GM12801 (cell line): ENCODE data around the gene CDKN2C.

Source experiments
- TF ChIP-seq, protein P1 (sequence below): IDR thresholded peaks from one replicate; pipeline ENCODE4 v1.5.1; 2011; ENCODE audit warnings: control low read depth; ENCODE audit not compliant: insufficient read length; ENCODE audit errors: extremely low read depth

CDKN2C gene

DNA sequence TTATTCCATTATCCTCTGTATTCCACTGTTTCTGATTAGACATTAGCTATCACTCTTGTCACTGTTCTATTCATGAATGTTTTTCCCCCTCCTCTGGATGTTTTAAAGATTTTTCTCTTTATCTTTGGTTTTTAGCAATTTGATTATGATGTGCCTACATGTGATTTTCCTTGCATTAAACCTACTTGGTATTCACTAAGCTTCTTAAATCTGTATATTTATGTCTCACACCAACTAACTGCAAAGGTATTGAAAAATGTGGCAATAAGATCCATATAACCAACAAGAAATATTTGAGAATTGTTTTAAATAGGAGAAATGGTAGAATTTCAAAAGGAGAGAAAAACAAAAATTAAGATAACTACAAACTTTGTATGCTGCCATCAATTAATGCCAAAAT lies 35.2 kb upstream of the CDKN2C start:
- TF ChIP-seq, protein P1, sequence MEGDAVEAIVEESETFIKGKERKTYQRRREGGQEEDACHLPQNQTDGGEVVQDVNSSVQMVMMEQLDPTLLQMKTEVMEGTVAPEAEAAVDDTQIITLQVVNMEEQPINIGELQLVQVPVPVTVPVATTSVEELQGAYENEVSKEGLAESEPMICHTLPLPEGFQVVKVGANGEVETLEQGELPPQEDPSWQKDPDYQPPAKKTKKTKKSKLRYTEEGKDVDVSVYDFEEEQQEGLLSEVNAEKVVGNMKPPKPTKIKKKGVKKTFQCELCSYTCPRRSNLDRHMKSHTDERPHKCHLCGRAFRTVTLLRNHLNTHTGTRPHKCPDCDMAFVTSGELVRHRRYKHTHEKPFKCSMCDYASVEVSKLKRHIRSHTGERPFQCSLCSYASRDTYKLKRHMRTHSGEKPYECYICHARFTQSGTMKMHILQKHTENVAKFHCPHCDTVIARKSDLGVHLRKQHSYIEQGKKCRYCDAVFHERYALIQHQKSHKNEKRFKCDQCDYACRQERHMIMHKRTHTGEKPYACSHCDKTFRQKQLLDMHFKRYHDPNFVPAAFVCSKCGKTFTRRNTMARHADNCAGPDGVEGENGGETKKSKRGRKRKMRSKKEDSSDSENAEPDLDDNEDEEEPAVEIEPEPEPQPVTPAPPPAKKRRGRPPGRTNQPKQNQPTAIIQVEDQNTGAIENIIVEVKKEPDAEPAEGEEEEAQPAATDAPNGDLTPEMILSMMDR = no peak

DNA sequence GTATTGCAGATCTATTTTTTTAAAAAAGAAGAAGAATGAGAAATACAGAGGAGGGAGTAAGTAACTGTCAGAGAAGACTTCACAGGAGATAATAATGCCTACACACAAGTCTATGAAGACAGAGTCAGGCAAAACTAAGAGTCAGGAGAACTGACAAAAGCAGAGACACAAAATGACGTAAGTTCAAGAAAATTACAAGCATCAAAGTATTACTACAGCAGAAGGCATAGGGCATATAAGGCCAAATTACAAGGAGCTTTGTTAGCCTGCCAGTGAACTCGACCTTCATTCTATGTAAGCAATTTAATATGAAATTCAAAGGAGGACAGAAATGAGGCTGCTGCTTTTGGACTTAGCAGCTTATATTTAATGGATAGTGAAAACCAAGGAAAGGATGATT lies 33.7 kb upstream of the CDKN2C start:
- TF ChIP-seq, protein P1 = no peak

DNA sequence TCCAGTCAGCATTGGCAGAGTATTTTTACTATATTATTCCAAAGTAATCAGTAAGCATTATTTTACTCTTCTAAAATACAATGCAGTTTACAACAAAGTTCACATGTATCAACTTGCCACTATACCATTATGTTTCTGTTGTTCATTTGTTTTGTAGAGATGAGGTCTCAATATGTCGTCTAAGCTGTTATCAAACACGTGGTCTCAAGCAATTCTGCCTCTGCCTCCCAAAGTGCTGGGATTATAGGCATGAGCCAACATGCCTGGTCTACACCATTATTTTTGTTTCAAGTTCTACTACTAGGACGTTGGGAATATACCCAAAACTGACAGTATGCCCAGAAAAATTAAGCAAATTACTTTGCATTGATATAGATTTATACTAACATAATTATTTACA lies 29.8 kb upstream of the CDKN2C start:
- TF ChIP-seq, protein P1 = no peak

DNA sequence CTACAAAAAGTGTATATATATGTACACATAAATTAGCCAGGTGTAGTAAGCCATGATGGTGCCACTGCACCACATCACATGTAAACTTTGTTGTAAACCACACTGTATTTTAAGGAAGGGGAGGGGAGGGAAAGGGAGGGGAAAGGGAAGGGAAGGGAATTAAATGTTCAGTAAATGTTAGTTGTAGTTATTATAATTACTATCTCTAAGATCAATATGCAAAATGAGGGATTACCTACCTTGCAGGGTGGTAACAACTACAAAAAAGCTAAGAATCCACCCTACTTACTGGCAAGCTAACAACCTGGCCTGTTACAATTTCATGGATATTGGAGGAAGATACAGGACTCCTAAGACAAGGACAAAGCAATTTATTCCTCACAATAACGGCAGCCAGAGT lies 27.7 kb upstream of the CDKN2C start:
- TF ChIP-seq, protein P1 = no peak

DNA sequence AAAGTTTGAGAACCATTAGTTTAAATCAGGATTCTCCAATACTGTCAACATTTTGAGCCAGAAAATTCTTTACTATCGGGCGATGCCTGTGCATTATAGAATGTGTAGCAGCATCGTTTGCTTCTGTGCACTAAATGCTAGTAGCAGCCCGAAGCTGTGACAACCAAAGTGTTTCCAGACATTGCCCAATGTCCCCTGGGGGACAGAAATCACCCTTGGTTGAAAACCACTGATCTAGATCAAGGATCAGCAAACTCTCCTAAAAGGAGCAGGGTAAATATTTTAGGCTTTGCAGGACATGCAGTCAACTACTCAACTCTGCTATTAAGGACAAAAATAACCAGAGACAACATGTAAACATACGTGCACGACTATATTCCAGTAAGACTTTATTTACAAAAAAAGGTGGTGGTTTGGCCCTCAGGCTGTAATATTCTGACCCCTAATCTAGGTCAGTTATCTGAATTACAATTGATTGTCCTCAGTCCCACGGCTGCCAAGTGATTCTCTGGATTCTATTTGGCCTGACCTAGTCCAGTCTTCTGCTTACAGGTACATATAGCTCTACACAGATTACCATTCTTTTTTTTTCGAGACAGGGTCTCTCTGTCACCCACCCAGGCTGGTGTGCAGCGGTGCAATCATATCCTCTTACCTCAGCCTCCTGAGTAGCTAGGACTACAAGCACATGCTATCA lies 20.6 kb upstream of the CDKN2C start:
- TF ChIP-seq, protein P1 = no peak

DNA sequence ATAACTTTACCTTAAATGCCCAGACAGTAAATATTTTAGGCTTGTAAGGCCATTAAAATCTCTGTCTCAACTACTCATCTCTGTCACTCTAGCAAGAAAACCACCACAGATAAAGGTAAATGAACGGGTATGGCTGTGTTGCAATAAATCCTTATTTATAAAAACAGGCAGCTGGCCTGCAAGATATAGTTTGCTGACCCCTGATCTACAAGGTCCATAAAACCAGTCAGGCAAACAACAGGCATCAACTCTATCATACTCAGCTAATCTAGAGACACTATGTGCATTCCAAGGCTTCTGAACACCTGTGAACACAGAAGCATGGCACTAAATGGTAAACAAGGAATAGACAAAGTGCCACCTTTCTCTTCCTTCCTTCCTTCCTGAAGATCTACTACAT lies 19.6 kb upstream of the CDKN2C start:
- TF ChIP-seq, protein P1 = no peak

DNA sequence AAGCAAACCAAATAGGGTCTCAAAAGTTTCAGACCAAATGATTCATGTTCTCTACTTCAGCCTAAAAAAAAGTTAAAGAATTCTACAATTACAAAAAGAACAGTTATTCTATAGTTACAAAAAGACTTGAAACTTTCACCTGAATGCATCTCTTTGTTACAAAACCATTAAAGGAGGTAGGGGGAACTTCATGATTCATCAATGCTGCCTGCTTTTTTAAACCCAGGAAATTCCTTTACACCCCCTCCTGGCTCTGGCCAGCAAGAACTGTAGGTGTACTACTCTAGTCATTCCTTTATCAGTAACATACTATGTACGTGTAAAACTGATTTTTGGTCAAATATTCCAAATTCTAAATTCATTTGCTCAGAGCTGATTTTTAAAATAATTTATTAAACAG lies 14.9 kb upstream of the CDKN2C start:
- TF ChIP-seq, protein P1 = no peak
